GM19238 (cell line): Measurements from ENCODE around the gene SYNGR3.

ENCODE experiments used
- DNase-seq: peaks from one replicate; pipeline ENCODE4 v3.0.0; 2011; ENCODE audit warnings: low spot score; ENCODE audit not compliant: insufficient read length

SYNGR3 gene

GRCh38 chr16:1976951-1977874 lies 12.6 kb upstream of the SYNGR3 start:
- DNase-seq, result no peak

- DNase-seq, result no peak
Observed at GRCh38 chr16:1977875-1978268, 11.9 kb upstream of the SYNGR3 start.

- no peak for DNase-seq
Observed at GRCh38 chr16:1978476-1979120, 11.2 kb upstream of the SYNGR3 start.

- no peak for DNase-seq
Observed at GRCh38 chr16:1979271-1980029, 10.3 kb upstream of the SYNGR3 start.

GRCh38 chr16:1980030-1980769 lies 9.6 kb upstream of the SYNGR3 start:
- no peak for DNase-seq

GRCh38 chr16:1980770-1981087 lies 9.0 kb upstream of the SYNGR3 start:
- DNase-seq, result no peak

- no peak for DNase-seq
Observed at GRCh38 chr16:1981398-1981836, 8.4 kb upstream of the SYNGR3 start, which contains the start of gene NOXO1. TSS of gene NOXO1 (minus strand) at chr16:1981469. CDS start at chr16:1981179, 290 bp downstream.

- DNase-seq, result no peak
Observed at GRCh38 chr16:1982013-1982433, 7.7 kb upstream of the SYNGR3 start.

- DNase-seq, result no peak
Observed at GRCh38 chr16:1982991-1983543, 6.7 kb upstream of the SYNGR3 start.

GRCh38 chr16:1983544-1984346 lies 6.0 kb upstream of the SYNGR3 start, which contains the start of gene GFER:
TSS of gene GFER (plus strand) at chr16:1984193. CDS start at chr16:1984219, 26 bp downstream.
- DNase-seq, result peak; percentile 98

- DNase-seq, result no peak
Observed at GRCh38 chr16:1984347-1985225, 5.2 kb upstream of the SYNGR3 start.

GRCh38 chr16:1985466-1986150 lies 4.2 kb upstream of the SYNGR3 start:
- DNase-seq, result no peak

GRCh38 chr16:1987198-1987597 lies 2.6 kb upstream of the SYNGR3 start:
- no peak for DNase-seq

GRCh38 chr16:1990101-1990350 lies 256 bp downstream of the SYNGR3 start:
- no peak for DNase-seq

- DNase-seq, result no peak
Observed at GRCh38 chr16:1990351-1991134, 773 bp downstream of the SYNGR3 start.

- peak; percentile 76 for DNase-seq
Observed at GRCh38 chr16:1991135-1991551, 1.4 kb downstream of the SYNGR3 start.

GRCh38 chr16:1991588-1991947 lies 1.8 kb downstream of the SYNGR3 start:
- no peak for DNase-seq
